HG02571 (cell line): Measurements from ENCODE around the gene IGSF9B.
"Not testable (repeated sequence)": the region's sequence is repeated elsewhere in the genome, so short reads cannot be mapped to it uniquely, and the experiment has no call there.

Experiments
- ATAC-seq: cut with Tn5 transposase; IDR thresholded peaks from one replicate; pipeline ENCODE4 v1.9.1; 2021; ENCODE audit warnings: mild to moderate bottlenecking, moderate library complexity; ENCODE audit not compliant: unreplicated experiment

IGSF9B gene, protein sequence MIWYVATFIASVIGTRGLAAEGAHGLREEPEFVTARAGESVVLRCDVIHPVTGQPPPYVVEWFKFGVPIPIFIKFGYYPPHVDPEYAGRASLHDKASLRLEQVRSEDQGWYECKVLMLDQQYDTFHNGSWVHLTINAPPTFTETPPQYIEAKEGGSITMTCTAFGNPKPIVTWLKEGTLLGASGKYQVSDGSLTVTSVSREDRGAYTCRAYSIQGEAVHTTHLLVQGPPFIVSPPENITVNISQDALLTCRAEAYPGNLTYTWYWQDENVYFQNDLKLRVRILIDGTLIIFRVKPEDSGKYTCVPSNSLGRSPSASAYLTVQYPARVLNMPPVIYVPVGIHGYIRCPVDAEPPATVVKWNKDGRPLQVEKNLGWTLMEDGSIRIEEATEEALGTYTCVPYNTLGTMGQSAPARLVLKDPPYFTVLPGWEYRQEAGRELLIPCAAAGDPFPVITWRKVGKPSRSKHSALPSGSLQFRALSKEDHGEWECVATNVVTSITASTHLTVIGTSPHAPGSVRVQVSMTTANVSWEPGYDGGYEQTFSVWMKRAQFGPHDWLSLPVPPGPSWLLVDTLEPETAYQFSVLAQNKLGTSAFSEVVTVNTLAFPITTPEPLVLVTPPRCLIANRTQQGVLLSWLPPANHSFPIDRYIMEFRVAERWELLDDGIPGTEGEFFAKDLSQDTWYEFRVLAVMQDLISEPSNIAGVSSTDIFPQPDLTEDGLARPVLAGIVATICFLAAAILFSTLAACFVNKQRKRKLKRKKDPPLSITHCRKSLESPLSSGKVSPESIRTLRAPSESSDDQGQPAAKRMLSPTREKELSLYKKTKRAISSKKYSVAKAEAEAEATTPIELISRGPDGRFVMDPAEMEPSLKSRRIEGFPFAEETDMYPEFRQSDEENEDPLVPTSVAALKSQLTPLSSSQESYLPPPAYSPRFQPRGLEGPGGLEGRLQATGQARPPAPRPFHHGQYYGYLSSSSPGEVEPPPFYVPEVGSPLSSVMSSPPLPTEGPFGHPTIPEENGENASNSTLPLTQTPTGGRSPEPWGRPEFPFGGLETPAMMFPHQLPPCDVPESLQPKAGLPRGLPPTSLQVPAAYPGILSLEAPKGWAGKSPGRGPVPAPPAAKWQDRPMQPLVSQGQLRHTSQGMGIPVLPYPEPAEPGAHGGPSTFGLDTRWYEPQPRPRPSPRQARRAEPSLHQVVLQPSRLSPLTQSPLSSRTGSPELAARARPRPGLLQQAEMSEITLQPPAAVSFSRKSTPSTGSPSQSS (N-terminal part only)

GRCh38 chr11:133956650-133957633 is at the start of gene IGSF9B:
Gene IGSF9B (minus strand): TSS chr11:133956968. CDS start chr11:133956754, 214 bp downstream.
- ATAC-seq, result peak; percentile 98

DNA sequence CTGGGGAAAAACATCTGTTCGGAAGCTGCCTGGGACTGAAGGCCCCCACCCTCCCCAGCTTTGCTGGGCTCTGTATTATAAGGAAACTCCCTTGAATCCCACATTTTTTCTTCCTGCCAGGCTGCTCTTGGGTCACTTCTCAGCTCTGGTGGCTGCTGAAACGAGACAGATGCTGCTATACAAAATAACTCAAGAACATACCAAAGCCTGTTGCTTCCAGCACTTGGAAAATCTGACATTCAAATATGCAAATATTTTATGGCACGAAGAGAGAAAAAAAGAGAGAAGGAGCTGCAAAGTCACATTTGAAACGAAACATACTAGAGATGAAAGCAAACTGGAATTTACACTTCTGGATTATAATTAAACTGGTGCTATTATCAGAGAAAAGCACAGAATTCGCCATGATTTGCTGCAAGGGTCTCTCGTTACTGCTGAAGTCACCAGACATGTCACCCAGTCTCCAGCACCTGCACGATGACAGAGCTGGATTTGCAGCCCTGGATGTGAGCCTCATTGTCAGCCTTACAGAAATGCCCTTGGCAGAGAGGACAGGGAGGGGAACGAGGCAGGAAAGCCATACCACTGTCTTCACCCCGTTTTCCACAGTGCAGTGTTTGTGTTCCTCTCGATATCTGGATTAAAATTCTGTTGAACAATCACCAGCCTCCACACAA is 47.9 kb upstream of the IGSF9B start:
- no peak for ATAC-seq

DNA sequence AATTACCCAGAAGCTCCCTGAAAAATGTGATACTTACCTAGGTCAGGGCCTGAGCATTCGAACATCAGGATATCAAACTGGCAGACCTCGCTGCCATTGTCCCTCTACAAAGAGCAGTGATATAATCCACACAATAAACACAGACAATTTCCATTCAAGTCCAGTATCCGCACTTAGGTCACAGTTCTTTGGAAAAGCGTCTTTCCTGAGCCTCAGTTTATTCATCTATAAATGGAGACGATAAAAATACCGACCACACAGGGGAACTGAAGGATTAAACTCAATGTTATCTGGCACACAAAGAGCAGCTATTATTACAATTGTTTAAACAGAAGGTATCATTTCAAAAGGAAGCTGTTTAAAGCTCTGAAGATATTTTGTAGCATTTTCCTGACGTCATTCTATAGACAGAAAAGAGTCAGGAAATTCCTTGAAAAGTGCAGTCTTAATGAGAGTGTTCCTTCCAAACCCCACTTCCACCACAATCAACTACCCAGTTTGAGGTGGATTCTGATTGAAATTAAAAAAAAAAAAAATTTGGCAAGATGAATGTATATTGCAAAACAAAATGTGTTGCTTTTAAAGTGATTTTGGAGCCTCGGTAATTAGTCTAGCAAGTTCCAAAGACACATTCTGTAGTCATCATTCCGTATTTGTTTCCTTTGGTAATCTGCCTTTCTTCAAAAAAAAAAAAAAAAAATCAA is 47.2 kb upstream of the IGSF9B start:
- ATAC-seq, result no peak

DNA sequence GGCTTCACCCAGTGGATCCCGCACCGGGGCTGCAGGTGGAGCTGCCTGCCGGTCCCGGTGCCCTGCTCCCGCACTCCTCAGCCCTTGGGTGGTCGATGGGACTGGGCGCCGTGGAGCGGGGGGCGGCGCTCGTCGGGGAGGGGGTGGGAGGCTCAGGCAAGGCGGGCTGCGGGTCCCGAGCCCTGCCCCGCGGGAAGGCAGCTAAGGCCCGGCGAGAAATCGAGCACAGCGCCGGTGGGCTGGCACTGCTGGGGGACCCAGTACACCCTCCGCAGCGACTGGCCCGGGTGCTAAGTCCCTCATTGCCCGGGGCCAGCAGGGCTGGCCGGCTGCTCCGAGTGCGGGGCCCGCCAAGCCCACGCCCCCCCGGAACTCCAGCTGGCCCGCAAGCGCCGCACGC is 46.1 kb upstream of the IGSF9B start:
- ATAC-seq, result not testable (repeated sequence)

DNA sequence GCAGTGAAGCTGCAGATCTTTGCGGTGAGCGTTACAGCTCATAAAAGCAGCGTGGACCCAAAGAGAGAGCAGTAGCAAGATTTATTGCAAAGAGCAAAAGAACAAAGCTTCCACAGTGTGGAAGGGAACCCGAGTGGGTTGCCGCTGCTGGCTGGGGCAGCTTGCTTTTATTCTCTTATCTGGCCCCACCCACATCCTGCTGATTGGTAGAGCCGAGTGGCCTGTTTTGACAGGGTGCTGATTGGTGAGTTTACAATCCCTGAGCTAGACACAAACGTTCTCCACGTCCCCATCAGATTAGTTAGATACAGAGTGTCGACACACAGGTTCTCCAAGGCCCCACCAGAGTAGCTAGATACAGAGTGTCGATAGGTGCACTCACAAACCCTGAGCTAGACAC is 45.6 kb upstream of the IGSF9B start:
- not testable (repeated sequence) for ATAC-seq

DNA sequence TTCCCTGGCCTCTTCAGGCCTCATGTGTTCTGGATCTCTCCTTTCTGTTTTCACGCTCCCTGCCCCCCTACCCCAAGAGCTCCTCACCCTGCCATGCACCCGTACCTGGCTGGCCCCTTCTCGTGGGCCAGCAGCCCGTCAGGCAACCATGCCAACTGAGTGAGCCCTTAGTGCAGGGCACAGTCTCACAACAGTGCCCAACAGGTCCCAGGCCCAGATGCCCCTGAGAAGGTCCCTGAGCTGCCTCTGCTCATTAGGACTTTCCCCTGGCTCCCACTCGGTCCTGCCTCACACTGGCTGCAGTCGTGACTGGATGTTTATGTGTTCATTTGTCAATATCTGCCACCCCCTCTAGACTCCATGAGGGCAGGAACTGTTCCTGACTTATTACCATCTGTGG is 44.8 kb upstream of the IGSF9B start:
- ATAC-seq, result no peak

GRCh38 chr11:134001088-134001487 is 44.3 kb upstream of the IGSF9B start:
- ATAC-seq, result no peak

DNA sequence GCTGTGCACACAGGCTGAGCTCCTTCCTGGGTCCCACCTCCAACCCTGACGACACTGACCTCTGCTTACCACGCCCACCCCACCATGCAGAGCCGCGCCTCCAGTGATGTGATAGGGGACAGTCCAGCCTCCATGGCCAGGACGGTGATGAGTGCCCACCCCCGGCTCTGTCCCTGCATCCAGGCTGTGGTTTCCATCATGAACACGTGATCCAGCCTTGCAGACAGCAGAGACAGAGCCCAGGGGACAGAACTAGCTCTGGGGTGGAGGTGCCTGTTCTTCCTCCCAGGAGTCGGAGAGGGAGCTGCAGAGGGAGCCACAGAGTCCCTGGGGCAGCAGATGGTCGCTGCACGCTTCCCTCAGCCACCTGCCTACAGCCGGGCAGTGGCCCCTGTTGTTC is 42.6 kb upstream of the IGSF9B start:
- ATAC-seq, result no peak

DNA sequence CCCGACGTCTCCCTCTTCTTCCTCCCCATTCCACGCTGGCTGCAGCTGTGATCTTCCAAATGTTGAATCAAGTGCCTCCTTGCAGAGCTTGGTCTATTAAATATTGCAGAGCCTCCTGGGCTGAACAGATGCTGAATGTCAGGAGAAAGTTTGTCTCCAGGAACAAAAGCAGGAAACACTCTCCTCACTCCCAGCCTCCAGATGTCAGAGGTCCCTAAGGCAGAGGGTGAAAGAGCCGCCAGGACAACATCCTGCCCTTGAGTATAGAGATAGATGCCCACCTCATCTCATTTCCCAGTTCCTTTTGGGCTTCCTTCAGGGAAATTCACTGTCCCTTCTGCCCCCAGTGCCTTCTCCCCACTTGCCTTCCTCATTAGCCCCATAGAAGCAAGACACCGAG is 40.8 kb upstream of the IGSF9B start:
- ATAC-seq, result no peak

DNA sequence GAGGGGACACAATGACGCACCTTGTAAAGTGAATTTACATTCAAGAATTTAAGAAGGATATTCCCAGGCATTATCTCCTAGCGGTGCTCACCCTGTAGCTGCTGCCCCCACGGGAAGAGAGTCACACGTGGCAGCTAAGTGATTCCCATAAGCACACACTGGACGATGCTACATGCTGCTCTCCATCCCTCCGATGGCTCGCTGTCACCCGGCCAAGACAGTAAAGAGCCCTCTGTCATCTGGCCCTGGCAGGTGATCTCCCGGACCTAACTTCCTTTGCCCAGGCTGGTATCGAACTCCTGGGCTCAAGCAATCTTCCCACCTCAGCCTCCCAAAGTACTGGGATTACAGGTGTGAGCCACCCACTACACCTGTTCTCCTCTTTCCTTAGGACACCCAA is 39.9 kb upstream of the IGSF9B start:
- no peak for ATAC-seq

GRCh38 chr11:133995066-133995465 is 38.3 kb upstream of the IGSF9B start:
- ATAC-seq, result no peak

DNA sequence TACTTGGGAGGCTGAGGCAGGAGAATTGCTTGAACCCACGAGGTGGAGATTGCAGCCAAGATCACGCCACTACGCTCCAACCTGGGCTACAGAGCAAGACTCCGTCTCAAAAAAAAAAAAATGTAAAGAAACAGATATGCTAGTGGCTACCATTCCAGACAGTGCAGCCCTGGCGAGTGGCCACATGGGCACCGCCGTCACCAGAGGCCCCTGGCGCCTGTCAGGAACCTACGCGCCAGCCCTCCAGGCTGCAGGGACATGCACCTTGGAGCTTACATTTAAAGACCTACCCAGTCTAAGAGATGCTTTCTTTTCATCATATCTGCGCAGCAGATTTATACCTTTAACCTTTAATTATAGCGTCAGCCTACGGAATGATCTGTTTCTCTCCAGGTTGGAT is 37.2 kb upstream of the IGSF9B start:
- ATAC-seq, result no peak

- no peak for ATAC-seq
These were observed 36.3 kb upstream of the IGSF9B start for GRCh38 chr11:133993107-133993506.

- no peak for ATAC-seq
These were observed 35.4 kb upstream of the IGSF9B start for GRCh38 chr11:133992121-133992520.

DNA sequence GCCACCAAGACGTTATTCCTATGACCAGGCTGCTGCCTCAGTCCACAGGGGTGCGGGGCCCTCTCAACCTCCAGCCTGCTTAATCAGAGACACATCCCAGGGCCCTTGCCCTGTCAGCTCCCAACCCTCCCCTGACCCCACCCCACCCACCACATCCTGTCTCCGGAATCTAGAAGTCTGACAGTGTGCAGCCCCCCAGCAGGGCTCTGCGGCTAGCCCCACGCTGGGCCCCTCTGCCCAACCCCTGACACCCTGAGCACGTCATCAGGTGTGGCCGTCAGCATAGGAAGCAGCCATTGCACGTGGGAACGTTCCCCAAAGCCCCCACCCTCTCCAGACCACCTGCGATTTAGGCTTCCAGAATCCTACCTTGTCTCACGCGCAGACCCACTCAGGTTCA is 34.3 kb upstream of the IGSF9B start:
- ATAC-seq, result no peak

DNA sequence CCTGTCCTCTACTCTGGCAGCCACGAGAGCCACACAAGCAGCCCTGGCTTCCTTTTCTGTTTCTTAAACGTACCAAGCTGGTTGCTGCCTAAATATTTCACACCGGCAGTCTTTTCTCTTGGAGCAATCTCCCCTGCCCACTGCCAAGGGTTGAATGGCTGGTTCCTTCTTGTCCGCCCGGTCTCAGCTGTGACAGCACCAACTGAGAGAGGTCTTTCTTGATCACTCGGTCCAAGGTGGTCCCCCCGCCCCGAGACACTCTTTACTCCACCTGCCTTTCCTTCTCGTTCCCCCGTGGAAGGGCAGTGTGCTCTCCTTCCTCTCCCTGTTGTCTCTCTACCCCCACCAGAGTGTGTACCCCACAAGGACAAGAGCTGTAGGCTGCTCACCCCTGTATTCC is 33.7 kb upstream of the IGSF9B start:
- ATAC-seq, result no peak

GRCh38 chr11:133988686-133989410 is 32.1 kb upstream of the IGSF9B start:
- ATAC-seq, result no peak

DNA sequence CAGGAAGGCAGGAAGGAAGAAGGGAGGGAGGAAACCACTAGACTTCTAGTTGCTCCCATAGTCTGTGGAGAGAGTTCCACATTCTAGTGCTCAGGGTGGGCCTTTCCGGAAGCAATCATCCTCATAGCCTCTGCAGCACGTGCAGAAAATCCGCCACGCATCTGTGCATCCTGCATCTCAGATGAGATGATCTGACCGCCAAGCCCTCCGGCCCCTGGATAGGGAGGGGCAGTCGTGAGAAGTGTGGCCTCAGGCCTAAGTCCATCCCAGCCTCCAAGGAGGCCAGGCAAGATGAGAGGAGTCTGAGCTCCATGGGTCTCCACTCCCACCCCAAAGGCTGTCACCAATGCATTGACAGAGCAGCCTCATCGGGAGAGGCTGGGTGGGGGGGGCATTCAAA is 30.4 kb upstream of the IGSF9B start:
- no peak for ATAC-seq
